AG10803 (cell line): Measurements from ENCODE around the gene ZRANB3.
"Not testable (repeated sequence)": the region's sequence is repeated elsewhere in the genome, so short reads cannot be mapped to it uniquely, and the experiment has no call there.

ENCODE experiments used
- DNase-seq: peaks from one replicate; pipeline ENCODE4 v3.0.0; 2010; ENCODE audit warnings: low read depth
- H3K4me3 ChIP-seq: 2 replicates; pipeline ENCODE4 v1.5.1; 2011; ENCODE audit warnings: mild to moderate bottlenecking, low read length, control low read depth
- CTCF ChIP-seq: conservative IDR thresholded peaks from 2 replicates; pipeline ENCODE4 v1.5.1; 2011; ENCODE audit warnings: mild to moderate bottlenecking, low read length, control low read depth, inconsistent platforms

ZRANB3 gene

DNA sequence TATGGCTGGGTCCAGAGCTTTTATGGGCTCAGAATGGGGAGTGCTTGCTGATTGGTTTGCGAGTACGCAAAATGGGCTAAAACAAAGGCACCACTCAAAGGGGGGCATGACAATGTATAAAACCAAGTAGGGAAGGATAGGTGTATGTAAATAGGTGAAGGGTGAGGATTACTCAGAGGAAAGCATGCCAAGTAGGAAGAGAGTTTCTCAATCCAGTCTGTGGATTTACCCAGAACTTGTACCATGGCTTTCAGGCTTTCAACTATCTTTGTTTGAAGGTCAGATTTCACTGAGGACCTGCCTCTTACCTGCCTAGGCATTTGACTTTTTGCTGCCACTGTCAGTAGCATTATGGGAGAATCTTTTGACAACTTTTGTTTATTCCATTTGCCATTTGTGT, 386.7 kb downstream of the ZRANB3 start:
- DNase-seq: peak; percentile 3
- no peak overlapping the region for H3K4me3 ChIP-seq
- no peak for TF ChIP-seq CTCF

GRCh38 chr2:135142323-135142722, 388.7 kb downstream of the ZRANB3 start:
- no peak for DNase-seq
- H3K4me3 ChIP-seq: no peak overlapping the region
- TF ChIP-seq CTCF: no peak

DNA sequence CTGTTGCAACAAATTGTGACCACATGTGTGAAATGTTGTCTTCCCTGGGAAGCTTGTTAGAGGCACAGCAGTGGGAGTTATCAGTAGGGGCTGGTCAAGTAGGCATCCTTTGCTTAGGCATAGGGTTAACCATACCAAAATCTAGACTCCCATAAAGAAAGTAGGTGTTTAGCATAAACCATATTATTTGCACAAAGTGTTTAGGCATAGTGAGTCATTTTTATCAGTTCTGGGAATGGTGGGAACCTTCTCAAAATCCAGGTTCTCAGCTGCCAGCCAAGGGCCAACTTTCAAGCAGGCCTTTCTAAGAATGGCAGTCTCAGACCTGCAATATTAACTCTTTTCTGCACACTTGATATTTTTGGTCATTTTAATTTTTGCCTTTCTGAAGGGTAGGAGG, 390.4 kb downstream of the ZRANB3 start:
- DNase-seq: no peak
- H3K4me3 ChIP-seq: no peak overlapping the region
- no peak for TF ChIP-seq CTCF

GRCh38 chr2:135132314-135132713, 398.7 kb downstream of the ZRANB3 start:
- peak; percentile 56 for DNase-seq
- no peak overlapping the region for H3K4me3 ChIP-seq
- no peak for TF ChIP-seq CTCF

DNA sequence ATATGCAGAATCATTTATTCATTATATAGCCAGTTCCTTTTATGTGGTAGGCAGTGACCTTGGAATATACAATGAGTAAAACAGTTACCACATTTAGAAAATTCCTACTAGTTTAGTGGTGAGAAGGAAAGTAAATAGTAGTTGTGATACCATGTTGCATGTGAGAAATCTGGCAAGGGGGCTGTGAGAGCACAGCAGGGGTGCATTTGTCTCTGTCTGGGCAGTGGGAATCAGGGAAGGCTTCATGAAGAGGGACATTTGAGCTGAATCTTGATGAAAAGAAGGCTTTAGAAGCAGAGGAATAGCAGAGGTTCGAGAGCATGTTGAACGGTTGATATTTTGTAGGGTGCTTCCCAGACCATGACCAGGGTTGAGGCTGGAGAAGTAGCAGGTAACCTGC, 400.3 kb downstream of the ZRANB3 start:
- H3K4me3 ChIP-seq: no peak overlapping the region
- no peak for DNase-seq
- TF ChIP-seq CTCF: no peak

GRCh38 chr2:135125940-135126339, 405.1 kb downstream of the ZRANB3 start:
- H3K4me3 ChIP-seq: no peak overlapping the region
- no peak for DNase-seq
- no peak for TF ChIP-seq CTCF

DNA sequence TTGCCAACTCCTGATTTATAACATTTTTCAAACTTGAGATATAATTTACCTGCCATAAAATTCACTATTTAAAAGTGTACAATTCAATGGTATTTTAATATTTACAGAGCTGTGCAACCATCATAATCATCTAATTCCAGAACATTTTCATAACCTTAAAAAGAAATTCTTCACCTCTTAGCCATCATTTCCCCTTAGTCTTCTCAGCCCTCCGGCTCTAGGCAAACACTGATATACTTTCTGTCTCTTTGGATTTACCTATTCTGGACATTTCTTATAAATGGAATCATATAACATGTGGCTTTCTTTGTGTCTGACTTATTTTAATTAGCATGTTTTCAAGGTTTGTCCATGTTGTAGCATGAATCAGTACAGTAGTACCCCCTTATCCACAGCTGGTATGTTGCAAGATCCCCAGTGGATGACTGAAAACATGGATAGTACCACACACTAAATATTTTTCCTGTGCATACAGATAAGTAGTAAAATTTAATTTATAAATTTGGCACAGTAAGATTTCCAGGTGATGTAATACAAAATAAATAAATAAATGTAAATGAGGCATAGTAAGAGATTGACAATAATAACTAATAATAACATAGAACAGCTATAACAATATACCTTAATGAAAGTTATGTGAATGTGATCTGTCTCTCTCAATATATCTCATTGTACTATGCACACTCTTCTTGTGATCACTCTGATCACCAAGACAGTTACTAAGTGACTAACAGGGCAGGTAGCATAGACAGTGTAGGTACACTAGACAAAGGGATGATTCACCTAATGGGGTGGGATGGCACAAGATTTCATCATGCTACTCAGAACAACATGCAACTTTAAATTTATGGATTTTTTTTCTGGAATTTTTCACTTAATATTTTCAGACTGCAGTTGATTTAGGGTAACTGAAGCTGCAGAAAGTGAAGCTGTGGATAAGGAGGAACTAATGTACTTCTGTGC, 405.8 kb downstream of the ZRANB3 start:
- no peak overlapping the region for H3K4me3 ChIP-seq
- peak; percentile 26 for DNase-seq
- TF ChIP-seq CTCF: no peak

DNA sequence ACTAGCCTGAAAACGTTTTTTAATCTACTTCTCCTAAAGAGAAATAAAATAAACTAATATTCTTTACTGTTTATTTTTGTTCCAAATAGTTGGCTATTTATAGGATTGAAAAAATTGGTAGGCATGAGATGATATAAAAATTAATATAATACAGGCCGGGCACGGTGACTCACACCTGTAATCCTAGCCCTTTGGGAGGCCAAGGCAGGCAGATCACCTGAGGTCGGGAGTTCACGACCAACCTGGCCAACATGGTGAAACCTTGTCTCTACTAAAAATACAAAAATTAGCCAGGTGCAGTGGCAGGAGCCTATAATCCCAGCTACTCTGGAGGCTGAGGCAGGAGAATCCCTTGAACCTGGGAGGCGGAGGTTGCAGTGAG, 409.4 kb downstream of the ZRANB3 start:
- not testable (repeated sequence) for DNase-seq, H3K4me3 ChIP-seq
